Mucosa of gallbladder (tissue), 1 donor: ENCODE data around the gene PSMB7. TPM values are rescaled to one million over a fixed set of nuclear protein-coding genes. Genes with fewer than 3 reads are reported as not detected.
A peak's percentile ranks its signal among the peaks of the same experiment; 100 is the strongest.

ENCODE experiments used
- DNase-seq: peaks from one replicate; pipeline ENCODE4 v3.0.0-alpha.2; 2020; ENCODE audit warnings: low spot score
- total RNA-seq: library from RNA; stranded (reverse); gene quantifications from one replicate; pipeline ENCODE4 v1.2.1, GENCODE V29; 2021
- donor health status: DM: no; HTN: no; CAD: no.

Gene PSMB7
- total RNA-seq = 86.1 TPM

DNA sequence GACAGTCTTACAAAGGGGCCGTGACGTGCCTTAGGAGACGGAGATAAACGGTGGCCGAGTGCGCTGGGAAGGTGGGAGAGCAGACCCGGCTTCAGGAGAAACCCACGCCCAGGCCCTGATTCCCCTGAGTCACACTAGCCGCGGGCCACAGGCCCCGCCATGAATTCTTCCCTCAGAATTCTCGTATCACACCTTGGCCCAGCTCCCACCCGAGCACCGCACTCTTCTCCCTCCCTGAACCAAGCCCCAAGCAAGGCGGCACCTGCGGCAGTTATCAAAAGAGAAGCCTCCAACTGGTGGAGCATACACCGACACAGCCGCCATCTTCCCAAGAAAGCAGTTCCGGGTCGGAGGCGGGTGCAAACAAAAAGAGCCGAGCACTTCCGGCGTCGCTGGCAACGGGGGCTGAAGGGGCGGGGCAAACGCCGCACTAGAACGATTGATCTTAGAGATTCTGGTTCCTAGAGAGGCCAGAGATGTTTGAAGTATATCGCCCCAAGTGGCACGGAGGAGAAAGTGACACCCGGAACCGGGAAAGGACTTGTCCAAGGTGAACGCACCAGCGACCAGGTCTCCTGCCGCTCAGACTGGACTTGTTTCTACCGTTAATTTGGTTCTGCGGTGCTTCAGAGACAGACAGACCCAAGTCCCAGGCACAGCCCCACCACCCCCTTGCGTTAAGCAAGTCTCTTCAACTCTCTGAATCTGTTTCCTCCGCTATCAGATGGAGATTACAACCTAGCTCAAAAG, at the start of gene PSMB7:
PSMB7 (minus strand) TSS at position 341 of the 750 bp plus-strand sequence; CDS start at position 324, 17 bp downstream.
- DNase-seq = peak; percentile 96

- DNase-seq = no peak
Measured at GRCh38 chr9:124462739-124463138, 47.5 kb upstream of the PSMB7 start.

- DNase-seq = no peak
Measured at GRCh38 chr9:124458441-124458840, 43.2 kb upstream of the PSMB7 start.

DNA sequence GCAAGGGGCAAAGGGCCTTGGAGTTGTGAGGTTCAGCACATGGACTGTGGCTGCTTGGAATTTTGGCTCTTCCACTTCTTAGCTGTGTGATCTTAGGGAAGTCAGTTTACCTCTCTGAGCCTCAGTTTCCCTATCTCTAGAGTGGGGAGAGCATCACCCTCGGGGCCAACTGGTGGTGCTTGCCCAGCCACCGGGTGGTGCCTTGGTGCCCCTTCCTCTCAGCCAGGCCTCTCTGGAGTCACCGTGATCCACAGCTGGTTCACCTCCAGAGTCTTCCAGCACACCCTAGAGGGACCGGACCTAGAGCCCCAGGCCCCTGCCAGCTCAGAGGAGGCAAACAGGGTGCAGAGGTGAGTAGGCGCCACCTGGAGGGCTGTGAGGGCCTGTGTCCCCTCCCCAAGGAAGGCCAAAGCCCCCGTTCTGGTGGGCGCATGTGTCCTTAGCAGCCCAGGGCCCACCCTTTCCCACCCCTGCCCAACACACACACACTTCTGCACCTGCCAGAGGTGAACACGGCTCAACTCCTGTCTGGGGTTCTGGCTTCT, 42.7 kb upstream of the PSMB7 start:
- DNase-seq = no peak

- DNase-seq = no peak
Measured at GRCh38 chr9:124457079-124457886, 42.0 kb upstream of the PSMB7 start.

DNA sequence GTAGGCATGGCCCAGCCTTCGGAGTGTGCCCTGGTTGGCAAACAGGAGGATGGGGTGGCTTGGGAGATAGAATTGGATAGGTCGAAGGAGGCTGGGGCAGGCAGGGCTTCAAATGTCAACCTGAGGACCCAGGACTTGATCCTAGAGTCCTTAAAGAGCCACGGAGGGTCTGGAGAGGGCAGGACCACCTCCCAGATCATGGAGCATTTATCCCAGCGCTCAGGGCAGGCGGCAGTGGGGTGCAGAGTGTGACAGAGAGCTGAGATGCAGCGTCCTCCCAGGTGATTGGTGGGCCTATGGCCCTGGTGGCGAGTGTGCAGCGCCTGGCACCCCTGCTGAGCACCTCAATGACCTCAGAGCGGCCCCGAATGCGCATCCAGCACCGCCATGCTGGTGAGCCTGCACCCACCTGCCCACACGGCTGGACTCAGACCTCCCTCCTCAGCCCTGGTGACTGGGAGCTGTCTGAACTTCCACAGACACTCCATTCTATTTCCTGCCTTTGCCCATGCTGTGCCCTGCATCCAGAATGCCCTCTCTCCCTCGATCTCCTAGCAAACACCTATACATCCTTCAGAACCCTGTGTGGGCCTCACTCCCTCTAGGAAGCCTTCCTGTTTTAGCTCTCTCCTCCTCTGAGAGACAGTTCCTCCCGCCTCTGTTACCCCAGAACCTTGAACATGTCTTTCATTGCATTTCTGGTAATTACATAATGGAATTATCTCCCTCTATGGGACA, 41.3 kb upstream of the PSMB7 start:
- no peak for DNase-seq

DNA sequence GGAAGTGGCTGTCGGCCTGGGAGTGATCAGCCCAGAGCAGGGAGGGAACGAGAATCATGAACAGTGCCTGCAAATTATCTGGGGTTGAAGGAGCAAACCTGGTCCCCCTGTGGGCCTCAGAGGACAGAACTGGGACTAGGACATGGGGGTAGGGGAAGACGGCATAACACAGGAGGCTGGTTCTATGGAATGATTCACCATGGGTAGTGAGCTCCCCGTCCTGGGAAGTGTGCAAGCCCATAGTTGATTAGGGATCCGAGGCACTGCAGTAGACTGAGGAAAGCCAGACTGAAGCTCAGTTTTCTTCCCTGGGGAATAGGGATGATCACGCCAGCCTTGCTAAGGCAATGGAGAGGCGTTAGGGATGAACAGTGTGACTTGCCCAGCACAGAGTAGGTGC, 40.6 kb upstream of the PSMB7 start:
- DNase-seq = no peak

DNA sequence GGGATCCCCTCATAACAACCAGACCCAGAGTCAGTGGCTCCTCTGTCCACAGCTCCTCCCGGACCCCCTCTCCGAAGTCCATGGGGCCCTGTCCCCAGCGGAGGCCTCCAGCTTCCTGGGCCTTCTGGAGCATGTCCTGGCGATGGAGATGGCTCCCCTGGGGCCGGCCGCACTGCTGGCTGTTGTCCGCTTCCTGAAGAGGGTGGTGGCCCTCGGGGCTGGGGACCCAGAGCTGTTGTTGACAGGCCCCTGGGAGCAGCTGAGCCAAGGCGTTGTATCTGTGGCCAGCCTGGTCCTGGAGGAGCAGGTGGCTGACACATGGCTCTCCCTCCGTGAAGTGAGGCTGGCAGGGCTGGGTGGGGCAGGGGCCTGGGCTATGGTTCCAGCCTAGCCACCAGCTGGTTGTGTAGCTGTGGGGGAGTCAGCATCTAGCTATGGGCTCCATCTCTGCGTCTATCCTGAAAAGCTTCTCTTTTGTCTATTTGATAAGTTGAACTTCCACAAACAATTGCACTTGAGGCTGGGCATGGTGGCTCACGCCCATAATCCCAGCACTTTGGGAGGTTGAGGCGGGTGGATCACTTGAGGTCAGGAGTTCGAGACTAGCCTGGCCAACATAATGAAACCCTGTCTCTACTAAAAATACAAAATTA, 39.7 kb upstream of the PSMB7 start:
- DNase-seq = no peak

DNA sequence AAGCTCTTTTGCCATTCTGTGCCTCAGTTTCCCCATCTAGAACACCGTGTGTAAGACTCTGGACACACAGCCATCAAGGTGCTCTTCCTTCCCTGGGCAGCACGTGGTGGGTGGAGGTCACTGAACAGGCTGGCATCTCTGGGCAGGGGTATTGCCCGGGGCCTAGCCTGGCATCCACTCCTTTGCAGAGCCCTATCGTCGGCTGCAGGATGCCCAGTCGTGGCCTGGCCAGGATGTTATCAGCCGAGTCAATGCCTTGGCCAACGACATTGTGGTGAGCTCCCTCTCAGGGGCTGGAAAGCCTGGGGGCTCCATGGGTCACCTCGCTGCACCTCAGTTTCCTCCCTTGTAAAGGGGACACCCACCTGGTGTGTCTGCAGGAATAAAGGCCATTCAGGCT, 39.1 kb upstream of the PSMB7 start:
- DNase-seq = no peak

- DNase-seq = no peak
Measured at GRCh38 chr9:124453586-124454191, 38.4 kb upstream of the PSMB7 start.

GRCh38 chr9:124452841-124453585, 37.8 kb upstream of the PSMB7 start:
- DNase-seq = no peak

DNA sequence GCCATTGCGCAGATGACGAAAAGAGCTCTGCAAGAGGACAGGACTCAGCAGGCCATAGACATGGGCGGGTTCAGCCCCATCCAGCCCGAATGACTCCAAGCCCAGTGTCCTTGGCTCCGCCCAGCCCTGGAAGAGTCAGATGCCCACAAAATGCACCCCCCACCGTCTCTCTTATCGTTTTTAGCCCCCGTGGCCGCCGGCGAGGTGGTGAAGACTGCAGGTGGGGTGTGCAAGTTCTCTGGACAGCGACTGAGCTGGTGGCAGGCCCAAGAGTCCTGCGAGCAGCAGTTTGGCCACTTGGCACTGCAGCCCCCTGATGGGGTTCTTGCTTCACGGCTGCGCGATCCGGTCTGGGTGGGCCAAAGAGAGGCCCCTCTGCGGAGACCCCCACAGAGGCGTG, 37.1 kb upstream of the PSMB7 start:
- DNase-seq = no peak

DNA sequence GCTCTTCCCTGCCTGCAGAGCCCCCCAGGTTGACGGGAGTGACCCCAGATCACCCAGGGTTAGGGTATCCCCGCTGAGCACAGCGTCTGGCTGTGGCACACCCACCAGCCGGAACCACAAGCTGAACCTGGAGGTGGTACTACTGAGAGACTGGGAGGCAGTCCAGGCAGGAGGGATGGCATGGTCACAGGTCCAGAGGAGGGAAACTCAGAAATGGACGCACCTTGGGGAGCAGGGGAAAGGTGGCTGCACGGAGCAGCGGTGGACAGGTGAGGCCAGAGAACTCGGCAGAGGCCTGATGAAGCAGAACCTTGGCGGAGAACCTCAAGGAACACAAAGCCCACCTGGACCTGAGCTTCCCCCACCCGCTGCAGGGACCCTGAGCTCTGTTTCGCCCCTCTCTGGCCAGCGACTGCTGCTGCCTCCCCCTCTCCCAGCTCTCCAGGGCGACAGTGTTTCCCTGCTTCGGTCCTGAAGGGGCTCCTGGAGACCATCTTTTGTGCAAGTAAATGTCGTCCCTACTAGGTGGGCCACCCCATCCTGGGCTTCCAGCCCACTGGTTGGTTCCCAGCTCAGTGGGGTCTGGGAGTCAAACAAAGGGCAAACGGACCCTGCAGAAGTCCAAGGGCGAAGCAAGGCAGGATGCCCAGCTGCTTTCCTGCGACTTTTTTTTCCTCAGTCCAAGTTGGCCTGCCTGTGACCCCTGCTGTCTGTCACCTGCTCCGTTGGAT, 35.9 kb upstream of the PSMB7 start:
- DNase-seq = no peak

DNA sequence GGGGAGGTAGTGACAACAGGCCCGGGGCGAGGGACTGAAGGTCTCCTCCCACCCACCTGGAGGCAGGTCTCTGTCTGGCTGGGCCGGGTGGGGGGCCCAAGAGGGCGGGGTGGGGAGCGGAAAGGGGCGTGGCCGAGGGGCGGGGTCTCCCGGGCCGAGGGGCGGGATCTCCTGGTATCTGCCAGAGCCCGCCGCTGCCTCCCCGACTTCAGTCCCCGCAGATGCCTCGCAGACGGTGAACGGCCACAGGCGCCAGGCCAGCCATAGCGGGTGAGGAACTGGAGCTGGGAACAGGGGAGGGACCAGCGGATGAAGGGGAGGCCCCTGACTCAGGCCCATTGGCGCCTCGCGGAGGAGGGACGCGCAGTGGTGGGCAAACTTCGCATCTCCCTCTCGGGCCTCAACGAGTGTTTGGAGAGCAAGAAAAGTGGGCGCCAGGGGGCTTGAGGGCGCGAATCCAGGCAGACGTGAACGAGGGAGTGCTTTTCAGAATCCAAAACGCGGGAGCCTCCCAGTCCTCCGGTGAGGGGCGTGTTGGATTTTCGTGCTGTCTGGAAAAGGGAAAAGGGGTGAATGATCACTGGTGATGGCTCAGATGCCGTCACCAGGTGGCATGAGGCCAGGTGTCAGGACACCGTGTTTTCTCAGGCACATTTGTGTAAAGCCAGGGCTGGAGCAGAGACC, 35.1 kb upstream of the PSMB7 start, which contains the start of gene ADGRD2:
ADGRD2 (plus strand) TSS at position 211 of the 684 bp plus-strand sequence. CDS start 1,216 bp downstream, outside the sequence.
- DNase-seq = no peak

DNA sequence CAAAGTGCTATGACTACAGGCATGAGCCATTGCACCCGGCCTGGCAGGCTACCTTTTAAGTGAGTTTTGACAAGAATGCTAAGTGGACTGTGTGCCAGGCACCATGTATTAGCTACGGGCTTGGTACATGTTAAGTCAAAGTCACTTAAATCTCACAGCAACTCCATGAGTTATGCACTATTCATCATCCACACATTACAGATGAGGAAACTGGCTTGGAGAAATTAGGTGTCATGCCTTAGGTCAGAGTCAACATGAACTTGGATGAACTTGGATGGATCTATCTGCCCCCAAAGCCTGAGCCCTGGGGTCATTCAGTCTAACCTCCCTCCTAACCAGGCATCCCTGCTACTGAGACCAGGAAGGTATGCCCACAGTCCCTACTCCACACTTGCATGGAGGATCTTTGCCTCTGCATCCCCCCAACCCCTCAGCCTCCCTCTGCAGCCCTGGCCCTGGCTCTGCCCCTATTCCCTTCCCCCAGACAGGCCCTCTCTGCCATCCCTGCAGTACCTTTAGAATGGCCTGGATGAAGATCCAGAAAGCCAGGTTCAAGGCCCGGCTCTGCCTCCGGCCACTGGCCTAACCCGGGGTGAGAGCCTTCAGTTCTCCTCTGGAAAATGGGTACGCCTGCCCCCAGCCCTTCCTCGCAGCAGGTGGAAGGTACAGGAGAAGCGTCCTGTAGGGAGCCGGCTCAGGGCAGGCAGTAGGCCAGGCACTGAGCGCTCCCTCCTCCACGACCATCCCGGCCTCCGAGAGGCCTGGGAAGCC, 34.3 kb upstream of the PSMB7 start:
- no peak for DNase-seq

GRCh38 chr9:124448019-124448418, 32.8 kb upstream of the PSMB7 start:
- no peak for DNase-seq

DNA sequence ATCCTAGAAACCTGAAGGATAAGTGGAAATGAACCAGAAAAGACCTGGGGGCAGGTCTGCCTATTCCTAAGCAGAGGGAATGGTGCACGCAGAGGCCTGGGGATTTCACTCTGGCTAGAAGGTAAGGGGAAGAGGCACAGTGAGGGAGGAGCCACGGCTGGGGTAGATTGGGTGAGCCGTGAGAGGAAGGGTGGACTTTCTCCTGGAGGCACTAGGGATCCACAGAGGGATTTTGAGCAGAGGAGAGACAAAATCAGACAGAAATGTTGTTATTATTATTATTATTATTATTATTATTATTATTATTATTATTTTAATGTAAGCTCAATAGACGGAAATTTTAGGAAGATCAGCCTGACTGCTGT, 32.0 kb upstream of the PSMB7 start:
- no peak for DNase-seq

- no peak for DNase-seq
Measured at GRCh38 chr9:124444166-124444565, 28.9 kb upstream of the PSMB7 start.
